HepG2 (cell line): ENCODE measurements around the gene IL17RC. TPM values are rescaled to one million over a fixed set of nuclear protein-coding genes. Genes with fewer than 3 reads are reported as not detected.
A peak's percentile ranks its signal among the peaks of the same experiment; 100 is the strongest.

ENCODE experiments used
- CBX5 ChIP-seq: sonication (generic); formaldehyde crosslinking; IDR thresholded peaks from 2 replicates; pipeline ENCODE4 v1.4.0; 2020; ENCODE audit warnings: missing genetic modification reagents, borderline replicate concordance
- NR2F6 ChIP-seq, 2 experiments: IDR thresholded peaks; 2 replicates each; pipeline ENCODE4 v1.6.1; 2016; ENCODE audit warnings: antibody characterized with exemption in 1 of 2, mild to moderate bottlenecking in 1 of 2
- SAP130 ChIP-seq: IDR thresholded peaks from 2 replicates; pipeline ENCODE4 v1.6.1; 2016; ENCODE audit warnings: low read depth
- TOPORS ChIP-seq: sonication (generic); formaldehyde crosslinking; IDR thresholded peaks from 2 replicates; pipeline ENCODE4 v1.8.0; 2023; ENCODE audit warnings: mild to moderate bottlenecking, missing genetic modification reagents
- ZNF670 ChIP-seq: sonication (generic); formaldehyde crosslinking; IDR thresholded peaks from 2 replicates; pipeline ENCODE4 v1.8.0; 2022; ENCODE audit warnings: mild to moderate bottlenecking, missing genetic modification reagents, borderline replicate concordance
- ZNF816 ChIP-seq: sonication (generic); formaldehyde crosslinking; IDR thresholded peaks from 2 replicates; pipeline ENCODE4 v1.8.0; 2022; ENCODE audit warnings: missing genetic modification reagents, mild to moderate bottlenecking, borderline replicate concordance
- polyA plus RNA-seq, 8 experiments: library from polyadenylated mRNA; depleted of rRNA in 3 of 8; stranded (reverse) in 7 of 8; unstranded in 1 of 8; fragments of >200 nt; fragmentation: Illumina TruSeq in 4 of 8; extraction: Trizol in 4 of 8; gene quantifications; 2 replicates each; pipeline versions ENCODE4 v1.2.1 to v1.2.3, GENCODE V29; 2011 to 2016; ENCODE audit warnings: low read depth in 4 of 8, missing spikeins in 1 of 8, mixed read lengths in 1 of 8; ENCODE audit not compliant: insufficient read depth in 1 of 8
- total RNA-seq, 5 experiments: library from RNA; depleted of rRNA; stranded (reverse); fragments of >200 nt; fragmentation: Illumina TruSeq; extraction: Trizol; gene quantifications; 2 replicates each; pipeline ENCODE4 v1.2.3, GENCODE V29; 2016; ENCODE audit warnings: low read depth in 1 of 5
- TF ChIP-seq, protein P1 (sequence below): sonication (generic); formaldehyde crosslinking; IDR thresholded peaks from 2 replicates; pipeline ENCODE4 v1.4.0; 2020; ENCODE audit warnings: missing genetic modification reagents, borderline replicate concordance
- TF ChIP-seq, protein P2 (sequence below): sonication (generic); formaldehyde crosslinking; IDR thresholded peaks from 2 replicates; pipeline ENCODE4 v1.5.0; 2020; ENCODE audit warnings: mild to moderate bottlenecking, missing genetic modification reagents, borderline replicate concordance
- TF ChIP-seq, protein P3 (sequence below): sonication (generic); formaldehyde crosslinking; IDR thresholded peaks from 2 replicates; pipeline ENCODE4 v1.4.0; 2020; ENCODE audit warnings: missing genetic modification reagents
- TF ChIP-seq, protein P4 (sequence below): IDR thresholded peaks from 2 replicates; pipeline ENCODE4 v1.6.1; 2016; ENCODE audit warnings: low read depth
- TF ChIP-seq, protein P5 (sequence below): sonication (generic); formaldehyde crosslinking; IDR thresholded peaks from 2 replicates; pipeline ENCODE4 v1.4.0; 2020; ENCODE audit warnings: low read depth, missing genetic modification reagents
- TF ChIP-seq, protein P6 (sequence below): sonication (generic); formaldehyde crosslinking; IDR thresholded peaks from 2 replicates; pipeline ENCODE4 v1.4.0; 2020; ENCODE audit warnings: missing genetic modification reagents

The IL17RC gene
- total and polyA plus RNA-seq, 2 of the 13 experiments (the other 11 are each of a cell fraction or from before 2014, with no cell fraction given), result 20.7 to 24.0 TPM

DNA sequence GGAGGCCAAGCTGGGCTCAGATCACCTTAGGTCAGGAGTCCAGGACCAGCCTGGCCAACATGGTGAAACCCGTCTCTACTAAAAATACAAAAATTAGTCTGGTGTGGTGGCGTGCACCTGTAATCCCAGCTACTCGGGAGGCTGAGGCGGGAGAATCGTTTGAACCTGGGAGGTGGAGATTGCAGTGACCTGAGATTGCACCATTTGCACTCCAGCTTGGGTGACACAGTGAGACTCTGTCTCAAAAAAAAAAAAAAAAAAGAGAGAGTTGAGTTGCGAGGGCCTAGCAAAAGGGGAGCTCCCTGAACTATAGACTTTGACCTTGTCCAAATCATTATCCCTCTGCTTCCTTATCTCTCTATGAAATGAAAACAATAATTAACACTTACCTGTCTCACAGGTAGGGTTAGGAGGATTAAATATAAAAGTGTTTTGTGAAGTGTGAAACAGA is 15.9 kb upstream of the IL17RC start (continued):
- TF ChIP-seq, protein P1, sequence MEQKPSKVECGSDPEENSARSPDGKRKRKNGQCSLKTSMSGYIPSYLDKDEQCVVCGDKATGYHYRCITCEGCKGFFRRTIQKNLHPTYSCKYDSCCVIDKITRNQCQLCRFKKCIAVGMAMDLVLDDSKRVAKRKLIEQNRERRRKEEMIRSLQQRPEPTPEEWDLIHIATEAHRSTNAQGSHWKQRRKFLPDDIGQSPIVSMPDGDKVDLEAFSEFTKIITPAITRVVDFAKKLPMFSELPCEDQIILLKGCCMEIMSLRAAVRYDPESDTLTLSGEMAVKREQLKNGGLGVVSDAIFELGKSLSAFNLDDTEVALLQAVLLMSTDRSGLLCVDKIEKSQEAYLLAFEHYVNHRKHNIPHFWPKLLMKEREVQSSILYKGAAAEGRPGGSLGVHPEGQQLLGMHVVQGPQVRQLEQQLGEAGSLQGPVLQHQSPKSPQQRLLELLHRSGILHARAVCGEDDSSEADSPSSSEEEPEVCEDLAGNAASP, result peak; percentile 70; the same call in 1 of the 2 replicates
- TF ChIP-seq, protein P2, sequence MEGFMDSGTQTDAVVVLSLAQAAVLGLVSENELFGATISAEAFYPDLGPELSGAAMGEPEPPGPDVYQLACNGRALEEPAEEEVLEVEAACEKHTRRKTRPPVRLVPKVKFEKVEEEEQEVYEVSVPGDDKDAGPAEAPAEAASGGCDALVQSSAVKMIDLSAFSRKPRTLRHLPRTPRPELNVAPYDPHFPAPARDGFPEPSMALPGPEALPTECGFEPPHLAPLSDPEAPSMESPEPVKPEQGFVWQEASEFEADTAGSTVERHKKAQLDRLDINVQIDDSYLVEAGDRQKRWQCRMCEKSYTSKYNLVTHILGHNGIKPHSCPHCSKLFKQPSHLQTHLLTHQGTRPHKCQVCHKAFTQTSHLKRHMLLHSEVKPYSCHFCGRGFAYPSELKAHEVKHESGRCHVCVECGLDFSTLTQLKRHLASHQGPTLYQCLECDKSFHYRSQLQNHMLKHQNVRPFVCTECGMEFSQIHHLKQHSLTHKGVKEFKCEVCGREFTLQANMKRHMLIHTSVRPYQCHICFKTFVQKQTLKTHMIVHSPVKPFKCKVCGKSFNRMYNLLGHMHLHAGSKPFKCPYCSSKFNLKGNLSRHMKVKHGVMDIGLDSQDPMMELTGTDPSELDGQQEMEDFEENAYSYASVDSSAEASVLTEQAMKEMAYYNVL (CRISPR knock-in tag), result peak; percentile 38; the same call in 1 of the 2 replicates
- TF ChIP-seq, protein P3, sequence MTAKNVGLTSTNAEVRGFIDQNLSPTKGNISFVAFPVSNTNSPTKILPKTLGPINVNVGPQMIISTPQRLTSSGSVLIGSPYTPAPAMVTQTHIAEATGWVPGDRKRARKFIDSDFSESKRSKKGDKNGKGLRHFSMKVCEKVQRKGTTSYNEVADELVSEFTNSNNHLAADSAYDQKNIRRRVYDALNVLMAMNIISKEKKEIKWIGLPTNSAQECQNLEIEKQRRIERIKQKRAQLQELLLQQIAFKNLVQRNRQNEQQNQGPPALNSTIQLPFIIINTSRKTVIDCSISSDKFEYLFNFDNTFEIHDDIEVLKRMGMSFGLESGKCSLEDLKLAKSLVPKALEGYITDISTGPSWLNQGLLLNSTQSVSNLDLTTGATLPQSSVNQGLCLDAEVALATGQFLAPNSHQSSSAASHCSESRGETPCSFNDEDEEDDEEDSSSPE (CRISPR knock-in tag), result peak; percentile 76
- TF ChIP-seq, protein P4, sequence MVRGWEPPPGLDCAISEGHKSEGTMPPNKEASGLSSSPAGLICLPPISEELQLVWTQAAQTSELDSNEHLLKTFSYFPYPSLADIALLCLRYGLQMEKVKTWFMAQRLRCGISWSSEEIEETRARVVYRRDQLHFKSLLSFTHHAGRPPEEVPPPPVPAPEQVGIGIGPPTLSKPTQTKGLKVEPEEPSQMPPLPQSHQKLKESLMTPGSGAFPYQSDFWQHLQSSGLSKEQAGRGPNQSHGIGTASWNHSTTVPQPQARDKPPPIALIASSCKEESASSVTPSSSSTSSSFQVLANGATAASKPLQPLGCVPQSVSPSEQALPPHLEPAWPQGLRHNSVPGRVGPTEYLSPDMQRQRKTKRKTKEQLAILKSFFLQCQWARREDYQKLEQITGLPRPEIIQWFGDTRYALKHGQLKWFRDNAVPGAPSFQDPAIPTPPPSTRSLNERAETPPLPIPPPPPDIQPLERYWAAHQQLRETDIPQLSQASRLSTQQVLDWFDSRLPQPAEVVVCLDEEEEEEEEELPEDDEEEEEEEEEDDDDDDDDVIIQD (CRISPR knock-in tag), result 0 out of 2 replicates have a peak, but pooled peaks have one; percentile 38
- TF ChIP-seq NR2F6 (IDR thresholded peaks at IDR 0.05) (peak; percentile 83), NR2F6 (CRISPR knock-in tag; IDR thresholded peaks at IDR 0.05) (peak; percentile 87), SAP130 (CRISPR knock-in tag) (peak; percentile 53), ZNF816 (peak; percentile 58; the same call in 1 of the 2 replicates), CBX5 (CRISPR knock-in tag) (peak; percentile 79; the same call in 1 of the 2 replicates), TOPORS (CRISPR knock-in tag) (0 out of 2 replicates have a peak, but pooled peaks have one; percentile 45), ZNF670 (CRISPR knock-in tag) (0 out of 2 replicates have a peak, but pooled peaks have one; percentile 19)
- TF ChIP-seq, protein P5, sequence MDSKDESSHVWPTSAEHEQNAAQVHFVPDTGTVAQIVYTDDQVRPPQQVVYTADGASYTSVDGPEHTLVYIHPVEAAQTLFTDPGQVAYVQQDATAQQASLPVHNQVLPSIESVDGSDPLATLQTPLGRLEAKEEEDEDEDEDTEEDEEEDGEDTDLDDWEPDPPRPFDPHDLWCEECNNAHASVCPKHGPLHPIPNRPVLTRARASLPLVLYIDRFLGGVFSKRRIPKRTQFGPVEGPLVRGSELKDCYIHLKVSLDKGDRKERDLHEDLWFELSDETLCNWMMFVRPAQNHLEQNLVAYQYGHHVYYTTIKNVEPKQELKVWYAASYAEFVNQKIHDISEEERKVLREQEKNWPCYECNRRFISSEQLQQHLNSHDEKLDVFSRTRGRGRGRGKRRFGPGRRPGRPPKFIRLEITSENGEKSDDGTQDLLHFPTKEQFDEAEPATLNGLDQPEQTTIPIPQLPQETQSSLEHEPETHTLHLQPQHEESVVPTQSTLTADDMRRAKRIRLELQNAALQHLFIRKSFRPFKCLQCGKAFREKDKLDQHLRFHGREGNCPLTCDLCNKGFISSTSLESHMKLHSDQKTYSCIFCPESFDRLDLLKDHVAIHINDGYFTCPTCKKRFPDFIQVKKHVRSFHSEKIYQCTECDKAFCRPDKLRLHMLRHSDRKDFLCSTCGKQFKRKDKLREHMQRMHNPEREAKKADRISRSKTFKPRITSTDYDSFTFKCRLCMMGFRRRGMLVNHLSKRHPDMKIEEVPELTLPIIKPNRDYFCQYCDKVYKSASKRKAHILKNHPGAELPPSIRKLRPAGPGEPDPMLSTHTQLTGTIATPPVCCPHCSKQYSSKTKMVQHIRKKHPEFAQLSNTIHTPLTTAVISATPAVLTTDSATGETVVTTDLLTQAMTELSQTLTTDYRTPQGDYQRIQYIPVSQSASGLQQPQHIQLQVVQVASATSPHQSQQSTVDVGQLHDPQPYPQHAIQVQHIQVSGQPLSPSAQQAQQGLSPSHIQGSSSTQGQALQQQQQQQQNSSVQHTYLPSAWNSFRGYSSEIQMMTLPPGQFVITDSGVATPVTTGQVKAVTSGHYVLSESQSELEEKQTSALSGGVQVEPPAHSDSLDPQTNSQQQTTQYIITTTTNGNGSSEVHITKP, result peak; percentile 84
- TF ChIP-seq, protein P6, sequence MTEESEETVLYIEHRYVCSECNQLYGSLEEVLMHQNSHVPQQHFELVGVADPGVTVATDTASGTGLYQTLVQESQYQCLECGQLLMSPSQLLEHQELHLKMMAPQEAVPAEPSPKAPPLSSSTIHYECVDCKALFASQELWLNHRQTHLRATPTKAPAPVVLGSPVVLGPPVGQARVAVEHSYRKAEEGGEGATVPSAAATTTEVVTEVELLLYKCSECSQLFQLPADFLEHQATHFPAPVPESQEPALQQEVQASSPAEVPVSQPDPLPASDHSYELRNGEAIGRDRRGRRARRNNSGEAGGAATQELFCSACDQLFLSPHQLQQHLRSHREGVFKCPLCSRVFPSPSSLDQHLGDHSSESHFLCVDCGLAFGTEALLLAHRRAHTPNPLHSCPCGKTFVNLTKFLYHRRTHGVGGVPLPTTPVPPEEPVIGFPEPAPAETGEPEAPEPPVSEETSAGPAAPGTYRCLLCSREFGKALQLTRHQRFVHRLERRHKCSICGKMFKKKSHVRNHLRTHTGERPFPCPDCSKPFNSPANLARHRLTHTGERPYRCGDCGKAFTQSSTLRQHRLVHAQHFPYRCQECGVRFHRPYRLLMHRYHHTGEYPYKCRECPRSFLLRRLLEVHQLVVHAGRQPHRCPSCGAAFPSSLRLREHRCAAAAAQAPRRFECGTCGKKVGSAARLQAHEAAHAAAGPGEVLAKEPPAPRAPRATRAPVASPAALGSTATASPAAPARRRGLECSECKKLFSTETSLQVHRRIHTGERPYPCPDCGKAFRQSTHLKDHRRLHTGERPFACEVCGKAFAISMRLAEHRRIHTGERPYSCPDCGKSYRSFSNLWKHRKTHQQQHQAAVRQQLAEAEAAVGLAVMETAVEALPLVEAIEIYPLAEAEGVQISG, result peak; percentile 73
